ENCODE data around the gene PIK3AP1. TPM values are rescaled to one million over a fixed set of nuclear protein-coding genes. Genes with fewer than 3 reads are reported as not detected.

PIK3AP1 gene
- total and polyA plus RNA-seq, 2 of the 13 experiments (the other 11 are each of a cell fraction or from before 2014, with no cell fraction given): 3.6 to 13.8 TPM

GRCh38 chr10:96646751-96647166 lies 73.6 kb downstream of the PIK3AP1 start:
- ChIA-PET POLR2A (no interaction called here), CTCF (ENCODE audit: low intra/inter-chr PET ratio, low total read pairs) (no interaction called here)
- Histone ChIP-seq H3K9ac (ENCODE audit: insufficient read depth, low read depth, low read length) (no peak overlapping the region), H4K20me1 (ENCODE audit: insufficient read depth, low read length) (no peaks in the 10 kb centered on the region), H3K79me2 (ENCODE audit: insufficient read depth, low read length) (no peaks in the 10 kb centered on the region), H3K36me3 (replicated peaks in 1 of 2; ENCODE audit: control insufficient read depth in 1 of 2, insufficient read depth in 2 of 2, low read length in 2 of 2) (peaks cover 1 to 8% of the 10 kb centered on the region in 2 experiments; a peak in 4 of 5 replicates), H3K27me3 (ENCODE audit: control insufficient read depth in 1 of 2, insufficient read depth in 2 of 2, low read length in 2 of 2) (no peaks in the 10 kb centered on the region; a peak in 1 of 5 replicates), H2AFZ (ENCODE audit: low read length) (no peak overlapping the region), H3K4me3 (replicated peaks in 1 of 3; ENCODE audit: insufficient read depth in 1 of 3, low read depth in 2 of 3, low read length in 3 of 3) (no peak overlapping the region), H3K9me3 (ENCODE audit: low read length) (no peaks in the 10 kb centered on the region), H3K27ac (ENCODE audit: extremely low read length, insufficient read depth, low read length) (no peak overlapping the region), H3K4me2 (ENCODE audit: low read depth, low read length) (no peak overlapping the region), H3K4me1 (ENCODE audit: insufficient read depth, low read length) (peaks cover 12% of the 10 kb centered on the region)
- WGBS (ENCODE audit: low lambda C conversion rate): 71% methylated on average over 3 of the region's 3 CpGs
- intact Hi-C loops (cut with micrococcal nuclease; ENCODE audit: unreplicated experiment): no loop called here
- FAIRE-seq (no peak), DNase-seq (ENCODE audit: low spot score) (no peak), ATAC-seq (no peak)
- no TSS peak for BruUV-seq (replicated peaks)
- no peak for TF ChIP-seq ZNF7 (CRISPR knock-in tag; IDR thresholded peaks at IDR 0.05)
- TF ChIP-seq, protein P1, sequence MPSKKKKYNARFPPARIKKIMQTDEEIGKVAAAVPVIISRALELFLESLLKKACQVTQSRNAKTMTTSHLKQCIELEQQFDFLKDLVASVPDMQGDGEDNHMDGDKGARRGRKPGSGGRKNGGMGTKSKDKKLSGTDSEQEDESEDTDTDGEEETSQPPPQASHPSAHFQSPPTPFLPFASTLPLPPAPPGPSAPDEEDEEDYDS (CRISPR knock-in tag; IDR thresholded peaks at IDR 0.05): no peak
- TF ChIP-seq, protein P2, sequence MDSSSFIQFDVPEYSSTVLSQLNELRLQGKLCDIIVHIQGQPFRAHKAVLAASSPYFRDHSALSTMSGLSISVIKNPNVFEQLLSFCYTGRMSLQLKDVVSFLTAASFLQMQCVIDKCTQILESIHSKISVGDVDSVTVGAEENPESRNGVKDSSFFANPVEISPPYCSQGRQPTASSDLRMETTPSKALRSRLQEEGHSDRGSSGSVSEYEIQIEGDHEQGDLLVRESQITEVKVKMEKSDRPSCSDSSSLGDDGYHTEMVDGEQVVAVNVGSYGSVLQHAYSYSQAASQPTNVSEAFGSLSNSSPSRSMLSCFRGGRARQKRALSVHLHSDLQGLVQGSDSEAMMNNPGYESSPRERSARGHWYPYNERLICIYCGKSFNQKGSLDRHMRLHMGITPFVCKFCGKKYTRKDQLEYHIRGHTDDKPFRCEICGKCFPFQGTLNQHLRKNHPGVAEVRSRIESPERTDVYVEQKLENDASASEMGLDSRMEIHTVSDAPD (CRISPR knock-in tag; IDR thresholded peaks at IDR 0.05): no peak
- no peak for TF ChIP-seq REXO4 (CRISPR knock-in tag; IDR thresholded peaks at IDR 0.05; ENCODE audit: borderline replicate concordance)
- TF ChIP-seq SOX13 (IDR thresholded peaks at IDR 0.05): no peak
- no peak for TF ChIP-seq SOX13 (CRISPR knock-in tag; conservative IDR thresholded peaks at IDR 0.05 in 1 of 2, IDR thresholded peaks at IDR 0.05 in 1 of 2)
- TF ChIP-seq, protein P3, sequence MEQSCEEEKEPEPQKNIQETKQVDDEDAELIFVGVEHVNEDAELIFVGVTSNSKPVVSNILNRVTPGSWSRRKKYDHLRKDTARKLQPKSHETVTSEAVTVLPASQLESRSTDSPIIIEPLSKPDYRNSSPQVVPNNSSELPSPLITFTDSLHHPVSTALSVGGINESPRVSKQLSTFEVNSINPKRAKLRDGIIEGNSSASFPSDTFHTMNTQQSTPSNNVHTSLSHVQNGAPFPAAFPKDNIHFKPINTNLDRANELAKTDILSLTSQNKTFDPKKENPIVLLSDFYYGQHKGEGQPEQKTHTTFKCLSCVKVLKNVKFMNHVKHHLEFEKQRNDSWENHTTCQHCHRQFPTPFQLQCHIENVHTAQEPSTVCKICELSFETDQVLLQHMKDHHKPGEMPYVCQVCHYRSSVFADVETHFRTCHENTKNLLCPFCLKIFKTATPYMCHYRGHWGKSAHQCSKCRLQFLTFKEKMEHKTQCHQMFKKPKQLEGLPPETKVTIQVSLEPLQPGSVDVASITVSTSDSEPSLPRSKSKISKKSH (CRISPR knock-in tag; IDR thresholded peaks at IDR 0.05; ENCODE audit: borderline replicate concordance): no peak
- no peak for TF ChIP-seq MAFF (IDR thresholded peaks at IDR 0.05; ENCODE audit: low read depth, low read length)
- no peak for TF ChIP-seq PITX1 (CRISPR knock-in tag; IDR thresholded peaks at IDR 0.05)
- no peak for TF ChIP-seq FLYWCH1 (CRISPR knock-in tag; IDR thresholded peaks at IDR 0.05)
- TF ChIP-seq ZMYM4 (CRISPR knock-in tag; IDR thresholded peaks at IDR 0.05): no peak
- in situ Hi-C loops (cut with HindIII; ENCODE audit: extremely low pct_ligation_motif_present, low pct_unique_long_range_greater_than_20kb): no loop called here
